GM12875 (cell line): ENCODE measurements around the gene KCNE3.
"Not testable (repeated sequence)": the region's sequence is repeated elsewhere in the genome, so short reads cannot be mapped to it uniquely, and the experiment has no call there.

Experiments
- H3K4me3 ChIP-seq: one replicate; pipeline ENCODE4 v1.5.1; 2011; ENCODE audit warnings: low read depth, low read length, control low read depth
- CTCF ChIP-seq: IDR thresholded peaks from 2 replicates; pipeline ENCODE4 v1.5.1; 2011; ENCODE audit warnings: low read depth, mild to moderate bottlenecking, control low read depth, inconsistent platforms, low read length, moderate library complexity, borderline replicate concordance; ENCODE audit not compliant: insufficient read depth

The KCNE3 gene

DNA sequence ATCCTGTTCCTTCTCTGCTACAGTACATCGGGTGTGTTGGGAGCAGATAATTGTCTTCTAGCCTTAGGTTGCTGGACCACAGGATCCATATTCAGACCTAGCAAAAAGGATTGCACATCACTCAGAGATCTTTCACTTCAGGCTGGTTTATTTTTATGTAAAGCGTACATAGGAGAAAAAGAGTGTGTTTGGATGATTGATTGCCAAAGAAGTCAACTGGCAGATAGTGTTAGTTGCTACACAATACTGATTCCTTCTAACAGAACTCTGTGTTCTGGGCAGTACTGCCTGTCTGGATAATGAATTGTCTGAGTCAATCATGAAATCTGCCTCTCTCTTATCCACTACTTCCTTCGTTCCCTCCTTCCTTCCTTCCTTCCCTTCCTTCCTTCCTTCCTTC lies 38.1 kb downstream of the KCNE3 start:
- no peak overlapping the region for H3K4me3 ChIP-seq
- TF ChIP-seq CTCF = no peak

GRCh38 chr11:74427384-74427886 lies 39.9 kb downstream of the KCNE3 start:
- TF ChIP-seq CTCF = no peak
- H3K4me3 ChIP-seq = no peak overlapping the region

GRCh38 chr11:74425100-74425499 lies 42.2 kb downstream of the KCNE3 start:
- no peak for TF ChIP-seq CTCF
- H3K4me3 ChIP-seq = no peak overlapping the region

GRCh38 chr11:74418509-74418895 lies 48.8 kb downstream of the KCNE3 start:
- no peak for TF ChIP-seq CTCF

DNA sequence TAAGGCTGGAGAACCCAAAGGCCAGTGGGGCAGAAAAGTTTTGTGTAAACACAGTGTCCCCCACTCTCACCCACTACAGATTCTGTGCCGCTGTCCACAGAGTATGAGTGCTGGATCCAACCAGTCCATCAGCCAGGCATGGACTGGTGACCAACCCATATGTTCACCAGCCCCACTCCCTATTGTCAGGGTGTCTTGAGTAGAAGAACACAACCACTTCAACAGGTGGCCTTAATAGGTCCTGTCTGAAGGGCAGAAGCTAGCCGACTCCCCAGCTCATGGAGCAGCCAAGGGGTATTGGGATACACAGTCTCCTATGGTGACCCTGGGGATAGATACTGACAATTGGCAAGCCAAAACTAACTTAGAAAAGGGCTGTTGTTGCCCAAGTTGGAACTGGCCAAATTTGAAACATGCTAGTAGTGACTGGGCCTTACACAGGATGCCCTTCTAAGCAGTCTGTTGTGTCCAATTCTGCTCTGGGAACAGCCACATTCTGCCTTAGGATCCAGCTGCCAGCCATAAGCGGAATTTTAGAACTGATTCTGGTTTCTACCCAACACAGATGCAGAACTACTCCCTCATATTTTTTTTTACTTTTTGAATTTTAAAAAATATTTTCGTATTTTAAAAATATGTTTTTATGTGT lies 49.4 kb downstream of the KCNE3 start:
- no peak for TF ChIP-seq CTCF
- H3K4me3 ChIP-seq = no peak overlapping the region

More at GRCh38 chr11:74418509-74418895, 48.8 kb downstream of the KCNE3 start:
- H3K4me3 ChIP-seq = no peak overlapping the region

GRCh38 chr11:74417379-74417804 lies 50.0 kb downstream of the KCNE3 start:
- H3K4me3 ChIP-seq = no peak overlapping the region
- TF ChIP-seq CTCF = no peak

GRCh38 chr11:74416974-74417373 lies 50.4 kb downstream of the KCNE3 start:
- not testable (repeated sequence) for H3K4me3 ChIP-seq

- TF ChIP-seq CTCF = no peak
- H3K4me3 ChIP-seq = no peak overlapping the region
Observed at GRCh38 chr11:74412733-74413359, 54.5 kb downstream of the KCNE3 start.
